ENCODE data around the gene ARHGEF28. TPM values are rescaled to one million over a fixed set of nuclear protein-coding genes. Genes with fewer than 3 reads are reported as not detected.

ARHGEF28 gene
- total and polyA plus RNA-seq, 2 of the 13 experiments (the other 11 are each of a cell fraction or from before 2014, with no cell fraction given): 17.4 to 34.1 TPM

GRCh38 chr5:73939557-73939956 is 313.6 kb downstream of the ARHGEF28 start:
- no peak overlapping the region for H3K4me2 ChIP-seq (ENCODE audit: low read depth, low read length)
- peaks cover 3% of the 10 kb centered on the region; the same call in 1 of the 2 replicates for H3K9me3 ChIP-seq (ENCODE audit: low read length)
- H3K27me3 ChIP-seq (ENCODE audit: control insufficient read depth in 1 of 2, insufficient read depth in 2 of 2, low read length in 2 of 2): no peaks in the 10 kb centered on the region
- H3K9ac ChIP-seq (ENCODE audit: insufficient read depth, low read depth, low read length): no peak overlapping the region
- peaks cover 2 to 23% of the 10 kb centered on the region in 2 experiments; a peak in 2 of 5 replicates for H3K36me3 ChIP-seq (replicated peaks in 1 of 2; ENCODE audit: control insufficient read depth in 1 of 2, insufficient read depth in 2 of 2, low read length in 2 of 2)
- no TSS peak for BruUV-seq (replicated peaks)
- no peak overlapping the region for H3K4me3 ChIP-seq (replicated peaks in 1 of 3; ENCODE audit: insufficient read depth in 1 of 3, low read depth in 2 of 3, low read length in 3 of 3)
- 74% methylated on average over 3 of the region's 3 CpGs for WGBS (ENCODE audit: low lambda C conversion rate)
- in situ Hi-C loops (cut with HindIII; ENCODE audit: extremely low pct_ligation_motif_present, low pct_unique_long_range_greater_than_20kb) (no loop called here), intact Hi-C loops (cut with micrococcal nuclease; ENCODE audit: unreplicated experiment) (no loop called here)
- no peaks in the 10 kb centered on the region for H3K79me2 ChIP-seq (ENCODE audit: insufficient read depth, low read length)
- ChIA-PET CTCF (ENCODE audit: low intra/inter-chr PET ratio, low total read pairs) (no interaction called here), POLR2A (no interaction called here)
- H4K20me1 ChIP-seq (ENCODE audit: insufficient read depth, low read length): no peaks in the 10 kb centered on the region
- no peak overlapping the region for H3K27ac ChIP-seq (ENCODE audit: extremely low read length, insufficient read depth, low read length)
- FAIRE-seq (no peak), DNase-seq (ENCODE audit: low spot score) (no peak), ATAC-seq (no peak)
- H2AFZ ChIP-seq (ENCODE audit: low read length): no peak overlapping the region
- peaks cover 6% of the 10 kb centered on the region; the same call in 1 of the 2 replicates for H3K4me1 ChIP-seq (ENCODE audit: insufficient read depth, low read length)
- TF ChIP-seq PBX3 (CRISPR knock-in tag; IDR thresholded peaks at IDR 0.05; ENCODE audit: borderline replicate concordance) (no peak), MLLT10 (CRISPR knock-in tag; IDR thresholded peaks at IDR 0.05) (no peak), ZMYM2 (CRISPR knock-in tag; IDR thresholded peaks at IDR 0.05) (no peak), ZNF879 (CRISPR knock-in tag; IDR thresholded peaks at IDR 0.05) (no peak), SMAD1 (CRISPR knock-in tag; IDR thresholded peaks at IDR 0.05; ENCODE audit: borderline replicate concordance, low read depth) (no peak), BRCA1 (CRISPR knock-in tag; IDR thresholded peaks at IDR 0.05) (no peak)
- TF ChIP-seq, protein P1, sequence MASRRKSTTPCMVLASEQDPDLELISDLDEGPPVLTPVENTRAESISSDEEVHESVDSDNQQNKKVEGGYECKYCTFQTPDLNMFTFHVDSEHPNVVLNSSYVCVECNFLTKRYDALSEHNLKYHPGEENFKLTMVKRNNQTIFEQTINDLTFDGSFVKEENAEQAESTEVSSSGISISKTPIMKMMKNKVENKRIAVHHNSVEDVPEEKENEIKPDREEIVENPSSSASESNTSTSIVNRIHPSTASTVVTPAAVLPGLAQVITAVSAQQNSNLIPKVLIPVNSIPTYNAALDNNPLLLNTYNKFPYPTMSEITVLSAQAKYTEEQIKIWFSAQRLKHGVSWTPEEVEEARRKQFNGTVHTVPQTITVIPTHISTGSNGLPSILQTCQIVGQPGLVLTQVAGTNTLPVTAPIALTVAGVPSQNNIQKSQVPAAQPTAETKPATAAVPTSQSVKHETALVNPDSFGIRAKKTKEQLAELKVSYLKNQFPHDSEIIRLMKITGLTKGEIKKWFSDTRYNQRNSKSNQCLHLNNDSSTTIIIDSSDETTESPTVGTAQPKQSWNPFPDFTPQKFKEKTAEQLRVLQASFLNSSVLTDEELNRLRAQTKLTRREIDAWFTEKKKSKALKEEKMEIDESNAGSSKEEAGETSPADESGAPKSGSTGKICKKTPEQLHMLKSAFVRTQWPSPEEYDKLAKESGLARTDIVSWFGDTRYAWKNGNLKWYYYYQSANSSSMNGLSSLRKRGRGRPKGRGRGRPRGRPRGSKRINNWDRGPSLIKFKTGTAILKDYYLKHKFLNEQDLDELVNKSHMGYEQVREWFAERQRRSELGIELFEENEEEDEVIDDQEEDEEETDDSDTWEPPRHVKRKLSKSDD (CRISPR knock-in tag; IDR thresholded peaks at IDR 0.05; ENCODE audit: low read depth): no peak
